ENCODE measurements around the gene PODXL2.

The PODXL2 gene

DNA sequence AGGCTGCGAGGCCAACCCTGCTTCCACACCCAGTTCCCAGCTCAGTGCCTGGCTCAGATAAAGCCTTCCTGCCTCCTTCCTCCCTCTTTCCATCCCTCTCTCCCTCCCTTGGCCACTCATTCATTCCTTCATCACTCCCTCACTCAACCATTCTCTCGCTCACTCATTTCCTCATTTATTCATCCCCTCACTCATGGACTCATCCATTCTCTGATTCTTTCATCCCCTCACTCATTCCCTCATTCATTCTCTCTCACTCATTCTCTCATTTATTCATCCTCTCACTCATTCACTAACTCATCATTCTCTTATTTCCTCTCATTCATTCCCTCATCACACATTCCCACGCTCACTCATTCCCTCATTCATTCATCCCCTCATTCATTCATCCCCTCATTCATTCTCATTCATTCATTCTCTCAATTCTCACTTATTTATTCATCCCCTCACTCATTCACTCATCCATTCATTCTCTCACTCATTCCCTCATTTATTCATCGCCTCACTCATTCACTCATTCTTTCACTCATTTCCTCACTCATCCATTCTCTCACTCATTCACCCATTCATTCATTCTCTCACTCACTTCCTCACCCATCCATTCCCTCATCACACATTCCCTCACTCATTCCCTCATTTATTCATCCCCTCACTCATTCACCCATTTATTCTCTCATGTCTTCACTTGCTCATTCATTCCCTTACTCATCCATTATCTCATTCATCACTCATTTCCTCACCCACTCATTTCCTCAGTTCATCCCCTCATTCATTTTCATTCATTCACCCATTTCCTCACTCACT, 56.9 kb downstream of the PODXL2 start:
- H3K27ac ChIP-seq, result no peak overlapping the region
- no peak for DNase-seq (ENCODE audit: low read depth, low spot score)

- DNase-seq (ENCODE audit: low read depth, low spot score), result no peak
- no peak overlapping the region for H3K27ac ChIP-seq
Observed at GRCh38 chr3:127686512-127686894, 57.5 kb downstream of the PODXL2 start.

DNA sequence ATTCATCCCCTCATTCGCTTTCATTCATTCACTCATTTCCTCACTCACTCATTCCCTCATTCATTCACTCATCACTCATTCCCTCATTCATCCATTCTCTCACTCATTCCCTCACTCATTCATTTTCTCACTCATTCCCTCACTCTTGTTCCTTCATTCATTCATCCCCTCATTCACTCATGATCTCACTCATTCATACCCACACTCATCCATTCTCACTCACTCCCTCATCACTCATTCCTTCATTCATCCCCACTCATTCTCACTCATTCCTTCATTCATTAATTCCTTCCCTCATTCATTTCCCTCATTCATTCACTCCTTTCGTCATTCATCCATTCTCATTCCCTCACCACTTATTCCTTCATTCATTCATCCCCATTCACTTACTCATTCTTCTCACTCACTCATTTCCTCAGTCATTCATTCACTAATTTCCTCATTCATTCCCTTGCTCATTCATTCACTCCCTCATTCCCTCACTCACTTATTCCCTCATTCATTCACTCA, 58.3 kb downstream of the PODXL2 start:
- no peak for DNase-seq (ENCODE audit: low read depth, low spot score)

DNA sequence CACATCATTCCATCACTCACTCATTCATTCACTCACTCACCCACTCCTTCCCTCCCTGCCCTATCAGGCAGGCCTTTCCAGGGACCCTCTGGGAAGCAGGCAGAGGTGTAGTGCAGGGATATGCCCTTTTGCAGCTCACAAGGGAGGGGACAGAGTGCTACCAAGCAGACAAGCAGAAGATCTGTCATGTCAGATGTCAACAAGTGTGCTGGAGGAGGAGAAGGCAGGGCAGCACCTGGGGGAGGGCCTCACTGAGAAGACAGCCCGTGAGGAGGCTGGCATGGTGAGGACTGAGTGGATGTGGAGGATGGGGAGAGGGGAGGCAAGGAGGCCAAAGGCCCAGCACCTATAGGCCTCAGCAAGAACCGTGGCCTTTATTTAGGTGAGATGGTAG, 59.0 kb downstream of the PODXL2 start:
- DNase-seq (ENCODE audit: low read depth, low spot score), result no peak
- no peak overlapping the region for H3K27ac ChIP-seq

More for the DNA sequence above, 58.3 kb downstream of the PODXL2 start:
- H3K27ac ChIP-seq, result no peak overlapping the region

- H3K27ac ChIP-seq, result no peak overlapping the region
Observed at GRCh38 chr3:127688416-127689265, 59.7 kb downstream of the PODXL2 start.

GRCh38 chr3:127689266-127689860, 60.4 kb downstream of the PODXL2 start:
- peak overlapping the region; percentile 85 for H3K27ac ChIP-seq
- DNase-seq (ENCODE audit: low read depth, low spot score), result no peak

More at GRCh38 chr3:127688416-127689265, 59.7 kb downstream of the PODXL2 start:
- no peak for DNase-seq (ENCODE audit: low read depth, low spot score)

GRCh38 chr3:127690106-127690505, 61.1 kb downstream of the PODXL2 start:
- H3K27ac ChIP-seq, result peak overlapping the region; percentile 85

GRCh38 chr3:127690823-127691452, 62.0 kb downstream of the PODXL2 start:
- H3K27ac ChIP-seq, result peak overlapping the region; percentile 85

More at GRCh38 chr3:127690106-127690505, 61.1 kb downstream of the PODXL2 start:
- DNase-seq (ENCODE audit: low read depth, low spot score), result no peak

DNA sequence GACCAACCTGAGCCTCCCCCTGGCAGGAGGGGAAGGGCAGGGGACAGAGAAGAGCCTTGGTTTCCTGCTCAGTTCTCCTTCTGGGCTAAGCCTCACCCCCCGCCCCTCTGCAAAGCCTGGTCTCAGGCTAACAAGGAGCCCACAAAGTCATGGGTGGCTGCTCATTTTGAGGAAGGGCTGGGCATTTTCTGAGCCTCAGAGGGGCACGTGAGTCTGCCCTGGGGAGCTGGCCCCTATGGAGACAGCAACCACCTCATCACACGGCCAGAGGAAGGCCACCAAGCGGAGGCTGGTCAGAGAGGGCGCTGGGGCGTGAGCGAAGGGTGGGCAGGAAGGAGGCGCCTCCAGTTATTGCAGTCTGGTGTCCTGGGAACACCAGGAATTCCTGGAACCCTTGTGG, 62.5 kb downstream of the PODXL2 start:
- peak overlapping the region; percentile 85 for H3K27ac ChIP-seq
- no peak for DNase-seq (ENCODE audit: low read depth, low spot score)

More at GRCh38 chr3:127690823-127691452, 62.0 kb downstream of the PODXL2 start:
- no peak for DNase-seq (ENCODE audit: low read depth, low spot score)

DNA sequence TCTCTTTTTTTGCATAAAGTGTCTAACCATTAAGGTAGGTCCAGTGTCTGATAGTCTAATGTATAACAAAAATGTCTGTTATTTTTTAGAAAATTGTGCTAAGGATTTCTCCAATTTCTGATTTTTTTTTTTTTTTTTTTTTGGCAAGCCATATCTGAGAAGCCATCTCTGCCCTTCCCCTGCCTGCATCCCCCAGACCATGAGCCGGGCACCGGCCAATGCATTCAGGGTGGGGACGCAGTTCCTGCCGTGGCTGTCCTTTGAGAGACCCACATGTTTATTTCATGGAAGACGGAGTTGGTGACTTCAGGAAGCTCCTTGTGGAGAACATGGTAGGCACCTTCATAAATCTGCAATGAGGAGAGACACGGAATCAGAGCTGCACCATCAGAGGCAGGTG, 63.0 kb downstream of the PODXL2 start:
- H3K27ac ChIP-seq, result peak overlapping the region; percentile 85
- DNase-seq (ENCODE audit: low read depth, low spot score), result no peak

DNA sequence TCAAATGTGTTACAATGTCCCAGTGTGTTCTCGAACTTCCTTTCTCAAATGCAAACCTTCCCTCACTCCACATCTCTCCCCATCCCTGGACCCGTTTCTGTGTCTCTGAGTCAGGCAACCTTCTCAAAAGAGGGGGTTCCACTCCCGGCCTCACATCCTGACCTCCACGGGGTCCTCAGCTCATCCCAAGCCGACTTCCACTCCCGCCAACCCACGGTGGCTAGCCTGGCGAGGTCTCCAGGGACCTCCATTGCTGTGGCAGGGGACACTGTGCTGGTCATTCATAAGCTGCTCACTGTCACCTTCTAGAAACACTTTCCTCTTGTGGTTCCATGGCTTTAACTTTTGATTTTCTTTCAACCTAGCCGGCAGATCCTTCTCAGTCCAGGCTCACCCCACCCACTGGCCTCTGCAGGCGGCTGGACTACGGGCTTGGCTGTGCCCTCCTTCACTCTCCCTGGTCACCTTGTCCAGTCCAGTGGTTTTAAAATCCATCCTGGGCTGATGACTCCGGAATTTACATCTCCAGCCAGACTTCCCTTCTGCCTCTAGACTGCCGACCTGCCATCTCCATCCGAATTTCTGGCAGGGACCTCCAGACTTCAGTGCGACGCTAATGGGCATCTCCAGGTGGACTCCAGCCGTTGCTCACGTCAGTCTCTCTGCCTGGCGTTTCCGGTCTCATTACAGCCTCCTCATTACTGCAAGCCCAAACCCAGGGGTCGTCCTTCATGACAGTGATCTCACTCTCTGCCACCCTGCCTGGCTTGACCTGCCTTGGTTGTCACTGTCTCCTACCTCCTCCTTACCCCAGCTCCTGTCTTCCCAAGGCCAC, 63.7 kb downstream of the PODXL2 start:
- no peak overlapping the region for H3K27ac ChIP-seq
- DNase-seq (ENCODE audit: low read depth, low spot score), result no peak

DNA sequence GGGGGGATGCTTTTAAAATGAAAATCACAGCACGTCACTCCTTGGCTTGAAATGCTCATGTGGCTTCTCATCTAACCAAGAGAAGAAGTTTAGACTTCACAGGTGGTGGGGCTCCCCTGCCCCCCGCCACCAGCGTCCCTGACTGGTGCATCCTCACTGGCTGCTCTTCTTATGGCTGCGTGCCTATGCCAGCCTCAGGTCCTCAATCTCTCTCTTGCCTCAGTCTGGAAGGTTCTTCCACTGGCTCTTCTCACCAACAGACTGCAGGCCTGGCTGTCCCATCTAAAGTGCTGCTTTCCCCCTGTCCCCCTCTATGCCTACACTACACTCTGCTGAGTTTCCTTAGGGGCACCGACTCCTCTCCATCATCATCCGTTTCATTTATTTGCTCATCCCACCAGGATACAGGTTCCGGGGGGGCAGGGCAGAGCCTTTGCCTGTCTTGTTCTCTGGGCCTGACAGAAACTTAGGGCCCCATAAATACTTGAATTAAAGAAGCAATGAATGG, 64.4 kb downstream of the PODXL2 start:
- no peak for DNase-seq (ENCODE audit: low read depth, low spot score)
- H3K27ac ChIP-seq, result no peak overlapping the region

DNA sequence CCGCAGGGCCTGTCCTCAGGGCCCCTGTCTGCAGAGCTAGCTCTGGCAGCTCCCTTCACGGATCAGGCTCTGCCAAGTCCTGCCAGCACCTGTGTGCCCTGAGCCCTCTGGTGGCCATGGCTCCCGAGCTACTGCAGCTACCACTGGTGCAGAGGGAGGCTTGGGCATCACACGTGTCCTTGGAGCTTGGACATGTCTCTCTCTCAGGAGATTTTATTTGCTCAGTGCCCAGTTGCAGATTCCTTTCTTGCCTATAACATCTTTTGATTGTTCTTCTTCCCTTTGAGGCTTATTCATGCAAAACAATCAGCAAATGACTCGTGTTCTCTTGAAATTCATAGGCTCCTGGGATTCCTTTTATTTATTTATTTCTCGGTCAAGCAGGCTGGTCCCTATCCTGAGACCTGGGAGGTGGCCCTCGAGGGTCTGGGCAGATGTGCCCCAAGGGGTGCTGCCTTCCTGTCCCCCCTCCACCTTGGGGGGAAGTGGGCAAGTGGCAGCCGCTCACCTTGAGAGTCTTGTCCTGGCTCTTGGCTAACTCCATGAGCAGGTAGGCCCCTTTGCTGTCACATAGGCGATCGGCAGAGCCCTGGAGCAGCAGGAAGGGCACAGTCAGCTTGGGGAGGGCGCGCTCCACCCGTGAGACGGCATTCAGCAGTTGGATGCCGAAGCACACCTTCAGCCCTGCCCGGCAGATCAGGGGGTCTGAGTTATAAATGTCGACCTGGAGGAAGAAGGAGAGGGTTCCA, 65.7 kb downstream of the PODXL2 start:
- H3K27ac ChIP-seq, result no peak overlapping the region
- DNase-seq (ENCODE audit: low read depth, low spot score), result no peak

DNA sequence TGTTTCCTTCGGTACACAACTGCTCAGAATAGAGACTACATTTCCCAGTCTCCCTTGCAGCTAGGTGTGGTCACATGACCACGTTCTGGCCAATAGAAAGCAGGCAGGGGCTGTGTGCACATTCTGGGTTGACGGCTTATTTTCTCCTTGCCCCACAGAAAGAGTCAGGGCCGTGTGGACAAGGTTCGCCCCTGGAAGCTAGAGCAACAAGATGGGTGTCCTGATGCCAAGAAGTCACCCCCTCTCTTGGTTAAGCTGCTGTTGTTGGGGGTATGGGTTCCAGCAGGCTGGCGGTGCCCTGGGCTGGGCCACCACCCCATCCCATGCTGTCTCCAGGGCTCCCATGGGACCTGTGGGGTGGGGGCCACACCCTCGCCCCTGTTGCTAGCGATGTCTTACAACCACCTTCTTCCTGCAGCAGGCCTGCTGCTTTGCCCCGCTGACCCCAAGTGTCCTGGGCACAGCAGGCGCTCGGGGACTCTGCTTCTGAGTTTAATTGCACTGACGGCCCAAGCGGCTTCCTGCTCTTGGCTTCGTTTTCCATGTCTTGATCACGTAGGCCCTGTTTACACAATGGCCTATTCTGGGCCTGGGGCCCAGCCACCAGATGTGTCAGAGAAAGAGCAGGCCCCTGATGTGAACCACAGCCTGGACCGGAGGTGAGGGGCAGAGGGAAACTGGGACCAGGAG, 68.7 kb downstream of the PODXL2 start:
- no peak for DNase-seq (ENCODE audit: low read depth, low spot score)
- peak overlapping the region; percentile 42 for H3K27ac ChIP-seq

- peak overlapping the region; percentile 42 for H3K27ac ChIP-seq
Observed at GRCh38 chr3:127698286-127698685, 69.3 kb downstream of the PODXL2 start.

GRCh38 chr3:127698691-127699415, 69.9 kb downstream of the PODXL2 start:
- no peak overlapping the region for H3K27ac ChIP-seq
- no peak for DNase-seq (ENCODE audit: low read depth, low spot score)

More at GRCh38 chr3:127698286-127698685, 69.3 kb downstream of the PODXL2 start:
- no peak for DNase-seq (ENCODE audit: low read depth, low spot score)
